Activated CD4-positive, alpha-beta T cell treated with anti-CD3 and anti-CD28 coated beads, Interleukin-2, amount 50 U/mL, for 4 hours (primary cell): Measurements from ENCODE around the gene FAM174C.
"Not testable (repeated sequence)": the region's sequence is repeated elsewhere in the genome, so short reads cannot be mapped to it uniquely, and the experiment has no call there.

Experiments used
- DNase-seq, 2 experiments: peaks; one replicate each; pipeline ENCODE4 v3.0.0-alpha.2; 2020

FAM174C gene

GRCh38 chr19:1237754-1238368 lies 37.5 kb upstream of the FAM174C start, which contains the start of gene CBARP:
CBARP (minus strand) TSS chr19:1238005; CDS start chr19:1236100, 1,905 bp downstream.
- no peak for DNase-seq

- no peak for DNase-seq
These were observed 36.7 kb upstream of the FAM174C start for GRCh38 chr19:1238369-1239303.

DNA sequence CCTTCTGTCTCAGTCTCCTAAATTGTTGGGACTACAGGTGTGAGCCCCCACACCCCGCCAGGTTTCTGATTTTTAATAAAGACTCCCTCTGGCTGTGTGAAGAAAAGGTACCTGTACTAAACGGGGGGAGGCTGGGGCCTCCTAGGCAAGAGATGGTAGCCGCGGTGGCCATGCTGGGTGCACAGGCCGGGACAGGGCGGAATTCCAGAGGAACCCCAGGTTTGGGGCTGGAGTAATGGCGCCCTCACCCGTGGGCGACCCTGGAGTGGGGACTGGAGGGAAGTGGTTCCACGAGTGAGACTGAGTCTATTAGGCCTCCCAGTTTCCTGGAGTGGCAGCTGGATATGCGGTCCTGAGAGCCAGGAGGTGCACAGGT lies 35.9 kb upstream of the FAM174C start:
- DNase-seq = no peak

DNA sequence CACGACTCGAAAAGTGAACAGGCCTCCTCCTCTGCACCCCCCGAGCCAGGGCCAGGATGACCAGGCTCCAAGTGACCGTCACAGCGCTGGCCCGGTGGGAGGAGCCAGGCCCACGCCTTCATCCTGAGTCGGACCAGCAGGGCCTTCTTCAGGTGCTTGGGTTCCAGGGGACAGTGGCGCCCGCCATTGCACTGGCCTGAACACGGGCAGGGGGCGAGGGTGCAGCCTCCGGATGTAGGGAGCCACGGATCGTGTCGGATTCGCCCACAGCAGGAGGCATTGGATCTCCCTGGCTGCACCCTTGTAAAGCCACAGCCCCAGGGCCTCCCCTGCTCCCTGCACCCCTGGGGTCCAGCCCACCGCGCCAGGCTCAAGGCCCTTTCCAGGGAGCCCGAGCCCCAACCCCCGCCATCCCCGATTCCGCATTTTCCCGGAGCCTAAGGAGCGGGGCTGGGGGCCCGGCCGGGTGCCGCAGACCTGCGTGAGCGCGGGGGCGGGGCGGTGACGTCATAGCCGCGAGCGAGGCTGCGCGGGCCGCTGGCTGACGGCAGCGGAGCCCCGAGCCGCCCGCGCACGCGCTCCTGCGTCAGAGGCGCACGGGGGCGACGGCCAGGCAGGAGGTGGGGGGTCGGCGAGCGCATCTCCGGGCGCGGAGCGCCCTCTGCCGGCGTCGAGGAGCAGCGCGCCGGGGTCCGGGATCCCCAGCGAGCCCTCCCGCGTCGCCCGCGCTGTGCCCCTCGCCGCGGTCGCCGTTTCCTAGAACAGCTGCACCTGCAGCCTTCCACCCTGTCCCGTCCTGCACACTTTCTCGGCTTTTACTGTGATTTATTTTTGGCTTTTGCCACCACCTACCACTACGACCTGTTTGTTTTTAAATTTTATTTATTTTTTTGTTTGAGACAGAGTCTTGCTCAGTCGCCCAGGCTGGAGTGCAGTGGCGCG lies 35.3 kb upstream of the FAM174C start:
- DNase-seq = peak; percentile 87 to 91

GRCh38 chr19:1240925-1241324 lies 34.4 kb upstream of the FAM174C start:
- no peak for DNase-seq

DNA sequence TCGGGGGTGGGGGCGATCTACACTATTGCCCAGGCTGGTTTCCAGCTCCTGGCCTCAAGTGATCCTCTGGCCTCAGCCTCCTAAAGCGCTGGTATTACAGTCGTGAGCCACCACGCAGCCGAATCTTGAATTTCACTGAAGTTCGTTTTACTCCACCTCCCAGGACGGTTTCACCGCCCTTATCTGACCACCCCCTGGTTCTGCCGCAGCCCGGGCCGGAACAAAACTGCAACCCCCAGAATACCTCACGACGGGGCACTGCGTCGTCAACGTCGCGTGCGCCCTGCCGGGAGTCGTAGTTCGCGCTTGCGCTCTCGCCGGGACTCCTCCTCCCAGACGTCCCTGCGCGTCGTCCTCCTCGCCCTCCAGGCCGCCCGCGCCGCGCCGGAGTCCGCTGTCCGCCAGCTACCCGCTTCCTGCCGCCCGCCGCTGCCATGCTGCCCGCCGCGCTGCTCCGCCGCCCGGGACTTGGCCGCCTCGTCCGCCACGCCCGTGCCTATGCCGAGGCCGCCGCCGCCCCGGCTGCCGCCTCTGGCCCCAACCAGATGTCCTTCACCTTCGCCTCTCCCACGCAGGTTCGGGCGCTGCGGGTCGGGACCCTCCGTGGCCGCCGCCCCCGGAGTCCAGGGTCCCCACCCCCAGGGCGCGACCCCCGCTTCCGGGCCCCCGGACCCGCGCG lies 33.8 kb upstream of the FAM174C start, which contains the start of gene ATP5F1D:
Gene ATP5F1D (plus strand): TSS at position 335 of the 679 bp plus-strand sequence. CDS start 100 bp downstream, at position 435.
- DNase-seq = peak; percentile 84 to 88

GRCh38 chr19:1243768-1244692 lies 31.3 kb upstream of the FAM174C start:
- DNase-seq = peak; percentile 81 to 83

- no peak for DNase-seq
These were observed 30.5 kb upstream of the FAM174C start for GRCh38 chr19:1244693-1245451.

DNA sequence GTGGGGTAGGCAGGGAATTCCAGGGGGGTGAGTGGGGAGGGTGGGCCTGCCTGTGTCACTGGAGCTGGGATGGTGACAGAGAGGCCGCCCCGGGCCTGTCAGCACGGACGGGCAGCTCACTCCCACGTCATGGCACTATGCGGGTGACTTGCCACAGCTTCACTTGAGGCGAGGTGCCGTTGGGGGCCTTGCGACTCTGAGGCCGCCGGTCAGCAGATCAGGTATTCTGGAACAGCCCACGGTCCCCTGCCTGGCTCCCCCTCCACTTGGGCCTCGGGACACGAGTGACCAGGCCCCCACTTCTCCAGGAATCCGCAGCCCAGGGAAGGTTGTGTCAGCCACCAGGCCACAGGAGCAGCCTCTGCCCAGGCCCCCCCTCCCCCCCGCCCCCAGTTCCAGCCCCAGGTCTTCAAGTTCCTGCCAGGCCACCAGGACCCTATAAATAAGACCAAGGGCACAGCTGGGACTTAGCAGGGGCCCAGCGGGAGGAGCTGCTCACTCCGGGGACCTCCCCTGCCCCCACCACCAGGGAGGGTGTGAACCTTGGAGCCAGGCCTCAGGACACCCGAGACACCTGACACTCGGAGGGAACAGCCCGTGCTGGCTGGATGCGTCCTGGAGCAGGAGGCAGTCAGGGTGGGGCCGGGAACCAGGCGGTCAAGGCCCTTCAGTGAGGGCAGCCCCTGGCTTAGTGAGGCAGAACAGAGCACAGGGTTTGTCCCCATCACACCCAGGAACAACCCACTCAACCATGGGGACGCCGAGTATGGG lies 29.7 kb upstream of the FAM174C start:
- no peak for DNase-seq

- not testable (repeated sequence) for DNase-seq
These were observed 28.9 kb upstream of the FAM174C start for GRCh38 chr19:1246265-1247087.

DNA sequence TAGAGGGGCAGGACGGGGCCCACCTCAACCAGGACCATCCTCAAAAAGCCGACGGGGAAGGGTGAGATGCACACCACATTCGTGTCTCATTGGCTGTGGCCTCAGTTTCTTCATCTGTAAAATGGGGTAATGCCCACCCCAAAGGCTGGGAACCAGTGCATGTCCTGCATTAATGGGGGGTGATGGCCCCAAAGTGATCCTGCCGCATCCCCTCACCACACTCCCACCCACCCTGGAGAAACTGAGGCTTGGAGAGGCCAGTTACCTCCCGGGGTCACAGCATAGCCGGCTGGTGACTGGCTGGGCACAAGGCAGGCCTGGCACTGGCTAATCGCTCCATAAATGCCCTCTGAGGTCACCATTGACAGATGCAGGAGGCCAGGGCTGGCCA lies 27.6 kb upstream of the FAM174C start:
- DNase-seq = no peak

DNA sequence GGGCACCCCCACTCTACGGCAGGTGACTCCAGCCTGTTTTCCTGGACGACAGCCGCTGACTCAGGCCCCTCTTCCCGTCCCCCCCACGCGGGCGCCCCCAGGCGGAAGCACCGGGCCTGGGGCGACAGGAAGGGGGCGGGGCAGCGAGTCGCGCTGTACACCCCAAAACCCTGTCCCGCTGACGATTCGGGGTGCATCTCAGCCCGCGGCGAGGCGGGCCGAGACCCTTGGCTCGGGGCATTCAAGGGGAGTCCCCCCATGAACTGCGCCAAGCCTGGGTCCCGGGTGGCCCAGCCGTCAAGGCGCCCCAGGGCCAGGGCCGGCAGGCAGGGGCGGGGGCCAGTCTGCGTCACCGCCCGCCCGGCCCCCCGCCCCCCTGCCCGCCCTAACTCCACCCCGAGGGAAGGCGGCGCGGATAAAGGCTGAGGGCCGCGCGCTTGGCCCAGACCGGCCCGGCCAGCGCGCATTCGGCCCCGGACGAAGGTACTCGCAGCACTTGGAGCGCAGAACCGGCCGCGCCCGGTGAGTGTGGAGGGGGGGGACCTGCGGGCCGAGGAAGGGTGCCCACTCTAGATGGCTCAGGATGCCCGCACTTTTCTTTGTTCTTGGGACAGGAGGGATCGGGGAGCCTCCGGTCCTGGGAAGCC lies 27.1 kb upstream of the FAM174C start, which contains the start of gene MIDN:
Gene MIDN (plus strand): TSS at position 445 of the 647 bp plus-strand sequence. CDS start 1,714 bp downstream, outside the sequence.
- DNase-seq = peak; percentile 48 to 58

GRCh38 chr19:1248786-1249297 lies 26.5 kb upstream of the FAM174C start:
- peak; percentile 74 to 80 for DNase-seq

GRCh38 chr19:1249298-1249989 lies 25.9 kb upstream of the FAM174C start:
- DNase-seq = peak; percentile 95 to 96

GRCh38 chr19:1249990-1250436 lies 25.3 kb upstream of the FAM174C start:
- DNase-seq = no peak

DNA sequence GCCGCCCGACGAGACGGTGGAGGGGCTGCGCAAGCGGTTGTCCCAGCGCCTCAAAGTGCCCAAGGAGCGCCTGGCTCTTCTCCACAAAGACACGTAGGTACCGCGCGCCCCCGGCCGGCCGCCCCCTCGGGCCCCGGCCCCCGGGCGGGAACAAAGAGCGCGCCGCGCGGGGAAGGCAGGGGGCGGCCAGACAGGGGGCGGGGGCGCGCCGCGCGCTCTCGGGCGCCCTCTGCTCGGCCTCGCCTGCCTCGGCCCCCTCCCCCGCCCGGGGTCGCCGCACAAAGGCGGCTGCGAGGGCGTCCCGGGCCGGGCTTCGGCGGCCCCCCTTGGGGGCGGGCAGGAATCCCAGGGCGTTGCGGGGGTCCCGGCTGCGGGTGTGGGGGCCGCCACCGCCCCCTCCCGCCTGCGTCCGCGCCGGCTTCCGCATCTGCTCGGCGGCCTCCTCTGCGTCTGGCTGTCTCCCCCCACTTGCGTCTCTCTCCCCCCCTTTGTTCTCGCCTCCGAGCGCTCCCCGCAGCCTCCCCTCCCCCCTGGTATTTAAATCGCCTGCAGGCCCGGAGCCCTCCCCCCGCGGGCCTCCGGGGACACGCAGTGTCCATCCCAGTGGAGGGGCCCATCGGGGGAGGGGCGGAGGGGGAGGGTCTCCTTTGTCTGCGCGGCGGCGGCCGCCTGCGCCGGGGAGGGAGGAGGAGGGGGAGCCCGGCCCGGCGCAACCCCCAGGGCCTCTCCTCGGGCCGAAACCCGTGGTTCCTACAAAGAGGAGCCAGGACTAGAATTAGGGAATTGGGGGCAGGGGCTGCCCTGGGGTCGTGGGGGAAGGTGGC lies 24.7 kb upstream of the FAM174C start:
- DNase-seq = peak in 1 of 2 experiments; percentile 47
